ENCODE data around the gene GP5. TPM values are rescaled to one million over a fixed set of nuclear protein-coding genes. Genes with fewer than 3 reads are reported as not detected.

The GP5 gene
- total RNA-seq, 4 donors from 2014 or later, result 0.17 to 0.34 TPM; not detected in 2

DNA sequence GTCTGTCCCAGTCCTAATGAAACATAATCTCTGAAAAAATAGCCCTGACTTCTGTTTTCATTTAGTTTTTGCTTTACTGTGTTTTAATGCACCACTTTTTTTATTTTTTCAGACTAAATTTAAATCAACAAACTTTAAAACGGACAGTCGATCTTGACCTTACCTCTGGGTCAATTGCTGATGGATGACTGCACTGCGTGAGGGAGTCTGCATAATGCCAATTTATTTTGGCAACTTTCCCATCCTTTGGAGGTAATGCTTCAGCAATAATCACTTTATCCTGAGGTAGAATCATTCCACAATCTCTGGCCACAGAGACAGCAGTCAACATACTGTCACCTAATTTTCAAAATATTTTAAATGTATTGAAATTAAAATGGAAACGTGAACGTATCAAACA is 32.5 kb upstream of the GP5 start:
- Histone ChIP-seq H3K36me3 (peaks cover 52 to 93% (median 76%) of the 10 kb centered on the region in 4 donors), H3K27ac (replicated peaks in 1 of 4) (no peak overlapping the region), H3K27me3 (no peaks in the 10 kb centered on the region), H3K9me3 (no peaks in the 10 kb centered on the region), H3K4me3 (no peak overlapping the region), H3K4me1 (no peaks in the 10 kb centered on the region)
- intact Hi-C loops (cut with DNase I), result no loop called here
- whole genome bisulfite sequencing, result 59% methylated on average over 5 of the region's 5 CpGs
- TF ChIP-seq, protein P1, sequence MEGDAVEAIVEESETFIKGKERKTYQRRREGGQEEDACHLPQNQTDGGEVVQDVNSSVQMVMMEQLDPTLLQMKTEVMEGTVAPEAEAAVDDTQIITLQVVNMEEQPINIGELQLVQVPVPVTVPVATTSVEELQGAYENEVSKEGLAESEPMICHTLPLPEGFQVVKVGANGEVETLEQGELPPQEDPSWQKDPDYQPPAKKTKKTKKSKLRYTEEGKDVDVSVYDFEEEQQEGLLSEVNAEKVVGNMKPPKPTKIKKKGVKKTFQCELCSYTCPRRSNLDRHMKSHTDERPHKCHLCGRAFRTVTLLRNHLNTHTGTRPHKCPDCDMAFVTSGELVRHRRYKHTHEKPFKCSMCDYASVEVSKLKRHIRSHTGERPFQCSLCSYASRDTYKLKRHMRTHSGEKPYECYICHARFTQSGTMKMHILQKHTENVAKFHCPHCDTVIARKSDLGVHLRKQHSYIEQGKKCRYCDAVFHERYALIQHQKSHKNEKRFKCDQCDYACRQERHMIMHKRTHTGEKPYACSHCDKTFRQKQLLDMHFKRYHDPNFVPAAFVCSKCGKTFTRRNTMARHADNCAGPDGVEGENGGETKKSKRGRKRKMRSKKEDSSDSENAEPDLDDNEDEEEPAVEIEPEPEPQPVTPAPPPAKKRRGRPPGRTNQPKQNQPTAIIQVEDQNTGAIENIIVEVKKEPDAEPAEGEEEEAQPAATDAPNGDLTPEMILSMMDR (IDR thresholded peaks at IDR 0.05), result no peak
- TF ChIP-seq EP300 (IDR thresholded peaks at IDR 0.05) (no peak), POLR2A (IDR thresholded peaks at IDR 0.05; ENCODE audit: low read depth) (no peak), POLR2AphosphoS5 (IDR thresholded peaks at IDR 0.05) (no peak)
- DNase-seq (ENCODE audit: extremely low spot score), result no peak

DNA sequence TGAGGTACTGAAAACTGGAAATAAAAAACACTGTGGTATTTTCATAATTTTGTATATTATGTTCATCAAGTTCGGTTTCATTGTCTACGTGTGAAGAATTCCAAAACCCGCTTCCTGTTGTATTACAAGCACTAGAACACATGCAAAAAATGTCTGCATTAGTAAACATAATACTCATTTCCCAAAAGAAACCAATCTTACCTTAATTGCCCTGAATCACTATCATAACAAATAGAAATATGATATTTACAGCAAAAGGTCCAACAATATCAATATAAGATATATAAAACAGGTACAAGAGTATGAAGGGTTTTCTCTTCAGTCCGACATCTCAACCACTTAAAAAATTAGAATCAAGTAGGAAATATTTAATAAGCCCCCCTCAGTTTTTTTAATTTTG is 26.3 kb upstream of the GP5 start:
- no peak for DNase-seq (ENCODE audit: extremely low spot score)
- intact Hi-C loops (cut with DNase I), result no loop called here
- Histone ChIP-seq H3K4me1 (peaks cover 0 to 16% (median 7%) of the 10 kb centered on the region in 4 donors), H3K9me3 (no peaks in the 10 kb centered on the region), H3K27me3 (no peaks in the 10 kb centered on the region), H3K4me3 (no peak overlapping the region), H3K27ac (replicated peaks in 1 of 4) (no peak overlapping the region), H3K36me3 (peaks cover 34 to 90% (median 48%) of the 10 kb centered on the region in 4 donors)
- WGBS, result 91% methylated on average over 4 of the region's 4 CpGs
- TF ChIP-seq, protein P1 (IDR thresholded peaks at IDR 0.05), result no peak
- TF ChIP-seq POLR2A (IDR thresholded peaks at IDR 0.05; ENCODE audit: low read depth), result no peak
- TF ChIP-seq POLR2AphosphoS5 (IDR thresholded peaks at IDR 0.05), result no peak
- no peak for TF ChIP-seq EP300 (IDR thresholded peaks at IDR 0.05)

DNA sequence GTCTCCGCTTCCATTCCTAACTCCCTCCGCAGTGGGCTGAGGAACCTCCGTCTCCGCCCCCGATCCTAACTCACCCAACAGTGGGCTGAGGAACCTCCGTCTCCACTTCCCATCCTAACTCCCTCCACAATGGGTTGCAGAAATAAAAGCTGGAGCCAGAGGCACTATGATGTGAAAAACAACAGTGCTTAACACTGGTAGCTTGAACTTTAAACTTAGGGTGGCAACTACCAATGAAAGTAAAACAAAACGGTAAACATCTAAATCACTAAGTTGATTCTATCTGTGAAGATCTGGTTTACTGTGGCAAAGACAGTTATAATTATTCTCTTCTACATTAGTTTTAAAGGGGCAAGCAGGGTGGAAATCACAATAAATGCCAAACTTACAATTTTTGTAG is 25.9 kb upstream of the GP5 start:
- Histone ChIP-seq H3K27ac (replicated peaks in 1 of 4) (no peak overlapping the region), H3K4me3 (no peak overlapping the region), H3K27me3 (no peaks in the 10 kb centered on the region), H3K9me3 (no peaks in the 10 kb centered on the region), H3K4me1 (peaks cover 0 to 16% (median 7%) of the 10 kb centered on the region in 4 donors), H3K36me3 (peaks cover 30 to 90% (median 46%) of the 10 kb centered on the region in 4 donors)
- 95% methylated on average over 7 of the region's 7 CpGs for WGBS
- intact Hi-C loops (cut with DNase I), result no loop called here
- no peak for DNase-seq (ENCODE audit: extremely low spot score)
- TF ChIP-seq EP300 (IDR thresholded peaks at IDR 0.05) (no peak), POLR2A (IDR thresholded peaks at IDR 0.05; ENCODE audit: low read depth) (no peak), POLR2AphosphoS5 (IDR thresholded peaks at IDR 0.05) (no peak)
- TF ChIP-seq, protein P1 (IDR thresholded peaks at IDR 0.05), result no peak

DNA sequence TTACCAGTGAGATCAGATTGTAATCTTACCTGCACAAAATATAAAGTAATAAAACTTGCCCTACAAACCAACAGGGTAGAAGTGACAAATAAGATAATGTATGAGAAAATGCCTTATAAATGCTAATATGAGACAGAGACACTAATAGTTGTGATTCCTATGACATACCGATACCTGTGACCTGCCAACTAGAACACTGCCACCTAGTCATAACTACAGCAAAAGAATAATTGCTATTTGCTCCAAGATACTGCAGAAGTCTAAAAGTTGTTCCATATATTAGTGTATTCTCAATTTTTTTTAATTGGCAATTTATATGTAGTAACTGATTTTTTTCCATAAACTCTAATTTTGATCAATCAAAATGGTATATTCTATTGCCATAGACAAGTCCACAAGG is 25.3 kb upstream of the GP5 start:
- intact Hi-C loops (cut with DNase I), result no loop called here
- Histone ChIP-seq H3K9me3 (no peaks in the 10 kb centered on the region), H3K4me3 (no peak overlapping the region), H3K27me3 (no peaks in the 10 kb centered on the region), H3K36me3 (peaks cover 24 to 89% (median 43%) of the 10 kb centered on the region in 4 donors), H3K4me1 (peaks cover 0 to 16% (median 7%) of the 10 kb centered on the region in 4 donors), H3K27ac (replicated peaks in 1 of 4) (no peak overlapping the region)
- DNase-seq (ENCODE audit: extremely low spot score), result no peak
- WGBS, result 100% methylated on average over 1 of the region's 1 CpG
- TF ChIP-seq, protein P1 (IDR thresholded peaks at IDR 0.05), result no peak
- no peak for TF ChIP-seq POLR2A (IDR thresholded peaks at IDR 0.05; ENCODE audit: low read depth)
- TF ChIP-seq POLR2AphosphoS5 (IDR thresholded peaks at IDR 0.05), result no peak
- TF ChIP-seq EP300 (IDR thresholded peaks at IDR 0.05), result no peak

DNA sequence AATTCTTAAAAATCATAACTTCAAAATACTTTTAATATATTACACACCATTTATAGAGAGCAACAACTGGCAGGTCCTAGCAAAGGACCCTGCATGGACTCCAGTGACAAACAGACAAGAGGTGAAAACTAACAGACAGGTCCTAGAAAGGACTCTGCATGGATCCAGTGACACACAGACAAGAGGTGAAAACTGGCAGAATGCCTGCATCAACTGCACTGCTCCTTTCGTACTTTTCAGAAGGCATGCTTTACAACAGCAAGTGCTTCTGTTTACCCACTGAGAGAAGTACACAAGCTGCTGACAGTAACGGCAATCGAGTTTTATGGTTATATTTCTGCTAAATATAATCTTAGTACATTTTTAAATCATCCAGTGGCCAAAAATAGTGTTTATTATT is 24.3 kb upstream of the GP5 start:
- no peaks in the 10 kb centered on the region for H3K27me3 ChIP-seq
- DNase-seq (ENCODE audit: extremely low spot score), result no peak
- H3K4me1 ChIP-seq, result peaks cover 0 to 16% (median 7%) of the 10 kb centered on the region in 4 donors
- intact Hi-C loops (cut with DNase I), result no loop called here
- peaks cover 17 to 88% (median 40%) of the 10 kb centered on the region in 4 donors for H3K36me3 ChIP-seq
- no peaks in the 10 kb centered on the region for H3K9me3 ChIP-seq
- TF ChIP-seq, protein P1 (IDR thresholded peaks at IDR 0.05), result no peak
- TF ChIP-seq POLR2A (IDR thresholded peaks at IDR 0.05; ENCODE audit: low read depth) (no peak), EP300 (IDR thresholded peaks at IDR 0.05) (no peak), POLR2AphosphoS5 (IDR thresholded peaks at IDR 0.05) (no peak)
- 77% methylated on average over 3 of the region's 3 CpGs for WGBS
- H3K4me3 ChIP-seq, result no peak overlapping the region
- H3K27ac ChIP-seq (replicated peaks in 1 of 4), result no peak overlapping the region
